Activated naive CD8-positive, alpha-beta T cell treated with anti-CD3 and anti-CD28 coated beads for 36 hours (primary cell): ENCODE data around the gene AURKB. TPM values are rescaled to one million over a fixed set of nuclear protein-coding genes. Genes with fewer than 3 reads are reported as not detected.
"Not testable (repeated sequence)": the region's sequence is repeated elsewhere in the genome, so short reads cannot be mapped to it uniquely, and the experiment has no call there.

Experiments
- DNase-seq: peaks from one replicate; pipeline ENCODE4 v3.0.0; 2021
- H3K27ac Mint-ChIP-seq: one replicate; pipeline ENCODE4 v1.8.0; 2022; ENCODE audit warnings: mild to moderate bottlenecking, moderate library complexity, mixed read lengths
- H3K27me3 Mint-ChIP-seq: one replicate; pipeline ENCODE4 v1.8.0; 2022; ENCODE audit warnings: mild to moderate bottlenecking, mixed read lengths
- H3K36me3 Mint-ChIP-seq: one replicate; pipeline ENCODE4 v1.8.0; 2021; ENCODE audit warnings: mild to moderate bottlenecking, mixed read lengths
- H3K4me1 Mint-ChIP-seq: one replicate; pipeline ENCODE4 v1.8.0; 2021; ENCODE audit warnings: mixed read lengths
- H3K4me3 Mint-ChIP-seq: one replicate; pipeline ENCODE4 v1.8.0; 2022; ENCODE audit warnings: mild to moderate bottlenecking, moderate library complexity, mixed read lengths
- H3K9me3 Mint-ChIP-seq: one replicate; pipeline ENCODE4 v1.8.0; 2022; ENCODE audit warnings: mixed read lengths
- total RNA-seq, 2 experiments: library from RNA; stranded (reverse); gene quantifications; one replicate each; pipeline ENCODE4 v1.2.3, GENCODE V29; 2021

AURKB gene
- total RNA-seq, 2 experiments from 2014 or later, result 177 to 181 TPM

DNA sequence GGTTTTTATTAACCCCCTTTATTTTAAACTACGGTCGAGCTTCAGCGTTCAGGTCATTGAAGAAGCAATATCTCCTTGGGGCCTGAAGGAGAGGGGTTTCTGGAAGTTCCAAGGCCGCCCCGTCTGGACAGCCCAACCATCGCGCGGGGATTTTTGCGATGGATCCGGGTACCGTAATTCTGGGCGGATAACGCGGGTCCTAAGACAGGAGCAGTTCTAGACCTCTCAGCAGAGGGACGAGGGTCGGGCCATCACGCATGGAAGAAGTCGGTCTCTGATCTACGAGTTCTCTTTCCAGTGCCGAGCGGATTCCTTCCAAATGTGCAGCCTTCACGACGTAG, 24.0 kb downstream of the AURKB start:
- no peaks in the 10 kb centered on the region for H3K9me3 Mint-ChIP-seq
- H3K36me3 Mint-ChIP-seq, result no peaks in the 10 kb centered on the region
- DNase-seq, result no peak
- peaks cover 12% of the 10 kb centered on the region for H3K4me1 Mint-ChIP-seq
- no peak overlapping the region for H3K4me3 Mint-ChIP-seq
- H3K27me3 Mint-ChIP-seq, result no peaks in the 10 kb centered on the region
- H3K27ac Mint-ChIP-seq, result no peak overlapping the region

DNA sequence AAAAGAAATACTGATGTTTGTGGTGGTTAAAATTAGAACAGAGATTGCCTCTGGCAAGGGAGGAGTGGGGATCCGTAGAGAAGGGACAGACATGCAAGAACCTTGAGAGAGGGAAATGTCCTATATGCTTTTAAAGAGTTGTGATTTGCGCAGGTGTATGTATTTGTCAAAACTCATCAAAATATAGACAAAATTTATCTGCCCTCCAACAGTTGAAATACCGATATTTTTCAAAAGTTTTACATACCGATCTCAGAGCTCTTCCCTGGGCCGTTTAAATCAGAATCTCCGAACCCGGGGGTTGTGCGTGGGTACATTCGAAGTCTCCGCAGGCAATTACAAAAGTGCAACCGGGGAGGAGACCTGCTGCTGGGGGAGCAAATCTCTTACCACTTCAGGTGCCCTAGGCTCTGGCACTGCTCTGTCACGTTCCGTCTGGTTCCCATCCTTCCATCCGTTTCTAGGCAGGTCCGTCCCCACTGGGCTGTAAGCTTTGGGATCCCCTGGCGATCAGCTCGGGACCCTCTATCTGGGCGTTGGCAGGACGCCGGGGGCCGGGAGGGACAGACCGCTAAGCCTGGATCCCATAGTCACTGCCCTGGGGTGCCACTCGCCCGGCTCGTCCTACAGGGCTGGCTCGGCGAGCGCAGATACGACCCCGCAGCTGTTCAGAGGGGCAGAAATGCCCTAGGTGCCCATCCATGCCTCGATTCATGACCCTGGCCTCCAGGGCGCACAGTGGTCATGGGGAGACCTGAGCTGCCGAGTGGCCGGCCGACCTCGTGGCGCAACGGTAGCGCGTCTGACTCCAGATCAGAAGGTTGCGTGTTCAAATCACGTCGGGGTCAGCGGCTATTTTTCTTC, 24.6 kb downstream of the AURKB start:
- Mint-ChIP-seq H3K27me3 (no peaks in the 10 kb centered on the region), H3K4me1 (peaks cover 11% of the 10 kb centered on the region), H3K36me3 (no peaks in the 10 kb centered on the region), H3K9me3 (no peaks in the 10 kb centered on the region), H3K4me3 (no peak overlapping the region), H3K27ac (no peak overlapping the region)
- DNase-seq, result peak; percentile 87

GRCh38 chr17:8176998-8177731, 33.2 kb downstream of the AURKB start:
- Mint-ChIP-seq H3K4me3 (peak overlapping the region; percentile 95), H3K9me3 (no peaks in the 10 kb centered on the region), H3K27me3 (peaks cover 4% of the 10 kb centered on the region), H3K27ac (peak overlapping the region; percentile 90), H3K36me3 (no peaks in the 10 kb centered on the region), H3K4me1 (peaks cover 34% of the 10 kb centered on the region)
- DNase-seq, result no peak

- Mint-ChIP-seq H3K27me3 (peaks cover 4% of the 10 kb centered on the region), H3K27ac (peak within 1 kb of the TSS; percentile 90), H3K4me1 (peaks cover 32% of the 10 kb centered on the region), H3K36me3 (no peaks in the 10 kb centered on the region), H3K4me3 (peak within 1 kb of the TSS; percentile 95), H3K9me3 (no peaks in the 10 kb centered on the region)
- DNase-seq, result peak; percentile 88
These were observed 34.0 kb downstream of the AURKB start, which contains the start of gene TMEM107 for GRCh38 chr17:8176197-8176940. TMEM107 (minus strand) TSS chr17:8176380; CDS start chr17:8176286, 94 bp downstream.

- DNase-seq, result no peak
- peaks cover 31% of the 10 kb centered on the region for H3K4me1 Mint-ChIP-seq
- peaks cover 4% of the 10 kb centered on the region for H3K27me3 Mint-ChIP-seq
- no peaks in the 10 kb centered on the region for H3K36me3 Mint-ChIP-seq
- no peaks in the 10 kb centered on the region for H3K9me3 Mint-ChIP-seq
- H3K4me3 Mint-ChIP-seq, result peak overlapping the region; percentile 95
- peak overlapping the region; percentile 90 for H3K27ac Mint-ChIP-seq
These were observed 34.6 kb downstream of the AURKB start for GRCh38 chr17:8175795-8176196.

DNA sequence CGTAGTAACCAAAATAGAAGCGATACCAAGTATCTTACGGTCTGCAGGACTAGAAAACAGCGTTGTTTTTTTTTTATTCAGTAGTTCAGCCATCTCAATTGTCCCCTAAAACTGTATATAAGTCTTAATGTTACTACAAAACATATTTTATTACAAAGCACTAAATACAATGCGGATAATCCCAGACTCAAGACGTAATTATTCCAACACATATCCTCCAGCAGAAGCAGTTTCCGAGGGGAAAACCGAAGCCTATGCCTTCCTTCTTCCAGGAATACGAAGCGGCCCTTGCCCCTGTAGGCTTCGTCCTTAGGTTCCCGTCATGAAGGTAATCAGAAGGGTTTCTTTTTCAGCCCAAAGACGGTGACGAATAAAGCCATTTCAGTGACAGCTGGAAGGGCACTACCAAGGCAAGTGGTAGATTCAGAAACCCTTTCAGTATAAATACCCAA, 36.5 kb downstream of the AURKB start:
- H3K27ac Mint-ChIP-seq, result peak overlapping the region; percentile 100
- H3K9me3 Mint-ChIP-seq, result no peaks in the 10 kb centered on the region
- no peak for DNase-seq
- H3K27me3 Mint-ChIP-seq, result peaks cover 4% of the 10 kb centered on the region
- peaks cover 31% of the 10 kb centered on the region for H3K4me1 Mint-ChIP-seq
- no peaks in the 10 kb centered on the region for H3K36me3 Mint-ChIP-seq
- H3K4me3 Mint-ChIP-seq, result peak overlapping the region; percentile 83

- peak; percentile 78 for DNase-seq
- Mint-ChIP-seq H3K27me3 (peaks cover 4% of the 10 kb centered on the region), H3K27ac (peak overlapping the region; percentile 100), H3K36me3 (no peaks in the 10 kb centered on the region), H3K9me3 (no peaks in the 10 kb centered on the region), H3K4me3 (peak overlapping the region; percentile 83), H3K4me1 (peaks cover 31% of the 10 kb centered on the region)
These were observed 37.1 kb downstream of the AURKB start for GRCh38 chr17:8173056-8173870.

DNA sequence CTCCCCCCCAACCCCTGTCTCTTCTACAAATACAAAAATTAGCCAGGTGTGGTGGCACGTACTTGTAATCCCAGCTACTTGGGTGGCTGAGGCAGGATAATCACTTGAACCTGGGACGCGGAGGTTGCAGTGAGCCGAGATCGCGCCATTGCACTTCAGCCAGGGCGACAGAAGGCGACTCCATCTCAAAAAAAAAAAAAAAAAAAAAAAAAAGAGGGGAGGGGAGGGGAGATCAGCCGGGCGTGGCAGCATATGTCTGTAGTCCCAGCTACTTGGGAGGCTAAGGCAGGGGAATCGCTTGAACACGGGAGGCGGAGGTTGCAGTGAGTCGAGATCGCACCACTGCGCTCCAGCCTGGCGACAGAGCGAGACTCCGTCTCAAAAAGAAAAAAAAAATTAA, 40.2 kb downstream of the AURKB start:
- DNase-seq, H3K36me3 Mint-ChIP-seq, H3K27me3 Mint-ChIP-seq, H3K9me3 Mint-ChIP-seq, H3K4me3 Mint-ChIP-seq, H3K27ac Mint-ChIP-seq: not testable (repeated sequence)
- peaks cover 21% of the 10 kb centered on the region for H3K4me1 Mint-ChIP-seq

GRCh38 chr17:8167526-8167925, 42.8 kb downstream of the AURKB start:
- Mint-ChIP-seq H3K4me1 (peaks cover 23% of the 10 kb centered on the region), H3K27me3 (no peaks in the 10 kb centered on the region), H3K4me3 (no peak overlapping the region), H3K27ac (no peak overlapping the region), H3K9me3 (no peaks in the 10 kb centered on the region), H3K36me3 (no peaks in the 10 kb centered on the region)
- no peak for DNase-seq

DNA sequence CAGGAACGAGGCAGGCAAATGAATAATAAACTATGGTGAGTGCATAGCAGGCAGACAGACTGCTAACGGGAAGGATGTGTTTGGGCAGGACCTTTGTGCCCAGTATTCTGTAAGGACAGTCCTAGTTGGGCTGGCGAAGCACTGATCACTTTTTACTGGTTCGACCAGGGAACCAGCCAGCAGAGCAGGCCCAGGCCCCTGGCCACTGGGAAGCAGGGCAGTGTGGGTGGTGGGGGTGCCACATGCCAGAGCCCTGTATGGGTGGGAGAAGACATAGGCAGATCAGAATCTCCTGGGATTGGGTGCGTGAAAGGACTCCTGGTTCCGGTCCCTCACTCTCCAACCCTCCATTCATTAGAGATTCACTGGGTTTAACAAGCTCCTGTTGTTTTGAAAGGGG, 43.6 kb downstream of the AURKB start:
- Mint-ChIP-seq H3K4me1 (peaks cover 23% of the 10 kb centered on the region), H3K36me3 (peaks cover 2% of the 10 kb centered on the region)

DNA sequence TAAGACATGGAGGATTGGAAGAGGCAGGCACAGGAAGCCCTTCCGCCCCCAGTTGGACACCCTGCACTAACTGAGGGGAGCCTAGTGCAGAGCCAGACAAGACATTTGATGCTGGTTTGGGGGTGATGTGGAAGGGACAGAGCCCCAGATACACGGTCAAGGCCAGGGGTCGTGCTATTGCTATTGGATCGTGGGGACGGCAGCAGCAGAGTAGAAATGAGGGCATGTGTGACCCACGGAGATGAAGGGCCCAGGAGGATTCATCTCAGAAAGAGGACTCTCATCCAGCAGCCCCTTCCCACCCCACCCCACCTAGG, 45.6 kb downstream of the AURKB start:
- peak overlapping the region; percentile 99 for H3K27ac Mint-ChIP-seq
- peaks cover 15% of the 10 kb centered on the region for H3K36me3 Mint-ChIP-seq
- H3K4me3 Mint-ChIP-seq, result peak overlapping the region; percentile 86
- DNase-seq, result no peak
- H3K9me3 Mint-ChIP-seq, result no peaks in the 10 kb centered on the region
- H3K4me1 Mint-ChIP-seq, result peaks cover 42% of the 10 kb centered on the region
- H3K27me3 Mint-ChIP-seq, result no peaks in the 10 kb centered on the region

More for the DNA sequence above, 43.6 kb downstream of the AURKB start:
- Mint-ChIP-seq H3K27ac (peak overlapping the region; percentile 17), H3K27me3 (no peaks in the 10 kb centered on the region), H3K9me3 (no peaks in the 10 kb centered on the region), H3K4me3 (no peak overlapping the region)
- no peak for DNase-seq

DNA sequence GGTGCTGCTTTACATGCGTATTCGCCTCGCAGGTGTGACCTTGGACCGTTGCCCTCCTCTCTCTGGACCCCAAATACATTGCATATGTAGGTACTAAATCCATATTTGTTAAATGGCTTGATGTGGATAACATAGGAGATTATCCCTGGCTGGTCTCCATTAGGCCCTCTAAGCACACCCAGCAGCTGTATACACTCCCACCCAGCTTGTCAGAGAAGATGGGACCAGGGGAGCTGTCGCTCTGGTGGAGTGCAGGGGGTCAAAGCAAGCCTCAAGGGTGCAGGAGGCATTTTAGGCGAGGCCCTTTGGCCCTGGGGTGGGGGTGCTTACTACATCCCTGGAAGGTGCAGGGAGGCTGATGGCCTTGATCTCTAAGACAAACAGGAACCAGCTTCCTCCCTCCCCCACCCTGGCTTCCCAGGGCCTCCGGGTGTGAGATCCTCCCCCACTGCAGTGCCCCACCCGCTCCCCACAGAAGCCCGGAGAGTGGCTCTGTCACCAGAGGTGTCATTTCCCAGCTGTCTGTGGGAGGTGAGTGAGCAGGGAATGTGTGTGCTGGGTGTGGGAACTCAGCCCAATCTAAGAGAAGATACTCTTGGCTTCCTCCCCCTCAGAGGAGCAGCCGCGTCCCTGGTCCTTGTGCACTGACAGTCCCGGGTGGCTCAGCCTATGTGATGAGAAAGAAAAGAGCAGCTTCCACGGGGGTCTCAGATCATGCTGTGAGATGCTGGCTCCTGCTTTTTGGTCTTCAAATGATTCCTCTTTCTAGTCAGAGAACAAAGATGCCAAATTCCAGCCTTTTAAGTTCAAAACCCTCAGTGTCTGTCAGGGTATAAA, 46.2 kb downstream of the AURKB start:
- Mint-ChIP-seq H3K4me1 (peaks cover 47% of the 10 kb centered on the region), H3K27me3 (no peaks in the 10 kb centered on the region), H3K27ac (peak overlapping the region; percentile 99), H3K36me3 (peaks cover 16% of the 10 kb centered on the region), H3K4me3 (peak overlapping the region; percentile 86), H3K9me3 (no peaks in the 10 kb centered on the region)
- peak; percentile 76 for DNase-seq

DNA sequence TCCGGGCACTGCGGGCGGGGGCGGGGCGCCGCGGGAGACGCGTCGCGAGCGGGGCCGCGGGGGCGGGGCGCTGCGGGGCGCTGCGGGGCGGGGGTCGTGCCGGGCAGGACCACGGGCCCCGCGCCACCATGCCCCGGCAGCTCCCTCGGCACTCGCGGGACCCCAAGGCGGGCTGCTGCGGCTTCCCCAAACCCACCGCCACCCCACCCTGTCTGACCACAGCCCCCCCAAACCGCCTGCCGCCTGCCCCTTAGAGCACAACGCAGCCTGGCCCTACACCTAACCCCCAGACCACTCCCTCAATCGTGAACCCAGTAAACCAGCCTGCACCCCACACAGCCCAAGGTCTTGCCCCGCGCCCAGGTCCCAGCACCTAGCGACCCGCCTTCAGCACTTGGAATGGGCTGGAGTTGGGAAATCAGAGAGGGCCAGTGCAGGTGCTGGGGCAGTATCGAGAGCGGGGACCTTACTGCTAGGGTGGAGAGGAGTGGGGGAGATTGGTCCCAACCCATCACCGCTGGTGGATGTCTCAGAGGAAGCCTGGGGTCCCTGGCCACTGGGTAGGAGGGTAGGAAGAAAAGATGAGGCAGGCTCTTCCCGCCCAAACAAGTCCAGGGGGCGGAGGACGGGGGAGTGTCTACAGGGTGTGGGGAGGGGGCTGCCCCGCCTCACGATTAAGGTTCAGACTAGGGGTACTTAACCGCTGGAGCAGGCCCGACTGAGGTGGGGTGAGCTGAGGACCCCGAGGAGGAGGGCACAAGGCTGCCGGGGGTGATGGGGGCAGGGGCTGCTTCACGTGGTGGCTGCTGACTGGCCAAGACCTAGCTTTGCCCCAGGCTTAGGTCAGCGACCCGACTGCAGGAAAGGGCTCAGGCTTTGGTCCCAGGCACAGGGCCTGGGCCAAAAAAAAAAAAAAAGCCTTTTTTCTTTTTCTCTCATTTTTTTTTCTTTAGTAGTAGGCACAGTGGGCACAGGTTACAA, 47.1 kb downstream of the AURKB start:
- Mint-ChIP-seq H3K4me1 (peaks cover 54% of the 10 kb centered on the region), H3K36me3 (peaks cover 20% of the 10 kb centered on the region), H3K27ac (peak overlapping the region; percentile 99), H3K9me3 (no peaks in the 10 kb centered on the region), H3K27me3 (no peaks in the 10 kb centered on the region), H3K4me3 (peak overlapping the region; percentile 86)
- peak; percentile 40 for DNase-seq
